C4-2B (cell line): ENCODE measurements around the gene EHD2.

Source experiments
- CTCF ChIP-seq: fragments of 450-650 bp; conservative IDR thresholded peaks from 2 replicates; pipeline ENCODE4 v1.5.1; 2017; ENCODE audit warnings: mild to moderate bottlenecking
- ZFX ChIP-seq: fragments of 450-650 bp; IDR thresholded peaks from 2 replicates; pipeline ENCODE4 v1.6.1; 2017

GRCh38 chr19:47663911-47664771, 49.1 kb upstream of the EHD2 start:
- no peak for TF ChIP-seq CTCF
- no peak for TF ChIP-seq ZFX
